RWPE2 (cell line): Measurements from ENCODE around the gene CENPP.
"Not testable (repeated sequence)": the region's sequence is repeated elsewhere in the genome, so short reads cannot be mapped to it uniquely, and the experiment has no call there.

ENCODE experiments used
- ATAC-seq: fragments of 200-7000 bp; cut with Tn5 transposase; 3 replicates; pipeline ENCODE4 v1.9.1; 2021; ENCODE audit warnings: low read depth
- DNase-seq: peaks from one replicate; pipeline ENCODE4 v3.0.0-alpha.2; 2020; ENCODE audit warnings: low spot score
- H3K27ac ChIP-seq: fragments of 450-650 bp; 2 replicates; pipeline ENCODE4 v1.5.1; 2017; ENCODE audit warnings: mild to moderate bottlenecking; ENCODE audit not compliant: poor library complexity, severe bottlenecking
- H3K27me3 ChIP-seq: fragments of 250-450 bp; sonication (Bioruptor Pico); 2 replicates; pipeline ENCODE4 v1.5.1; 2021; ENCODE audit warnings: mild to moderate bottlenecking, moderate library complexity; ENCODE audit not compliant: insufficient read depth, poor library complexity, severe bottlenecking
- H3K36me3 ChIP-seq: fragments of 250-450 bp; sonication (Bioruptor Pico); 2 replicates; pipeline ENCODE4 v1.5.1; 2020; ENCODE audit warnings: low read depth, mild to moderate bottlenecking, moderate library complexity
- H3K4me1 ChIP-seq: fragments of 250-450 bp; sonication (Bioruptor Pico); 2 replicates; pipeline ENCODE4 v1.5.1; 2021; ENCODE audit warnings: mild to moderate bottlenecking, moderate library complexity; ENCODE audit not compliant: insufficient read depth, poor library complexity, severe bottlenecking
- H3K4me3 ChIP-seq: fragments of 250-450 bp; sonication (Bioruptor Pico); 2 replicates; pipeline ENCODE4 v1.5.1; 2021; ENCODE audit warnings: mild to moderate bottlenecking, moderate library complexity; ENCODE audit not compliant: severe bottlenecking
- H3K9me3 ChIP-seq: fragments of 250-450 bp; sonication (Bioruptor Pico); 2 replicates; pipeline ENCODE4 v1.5.1; 2021; ENCODE audit warnings: mild to moderate bottlenecking, moderate library complexity; ENCODE audit not compliant: severe bottlenecking
- TF ChIP-seq, protein P1 (sequence below): fragments of 450-650 bp; IDR thresholded peaks from one replicate; pipeline ENCODE4 v1.5.1; 2017; ENCODE audit warnings: mild to moderate bottlenecking, moderate library complexity; ENCODE audit not compliant: poor library complexity, severe bottlenecking

Gene CENPP

DNA sequence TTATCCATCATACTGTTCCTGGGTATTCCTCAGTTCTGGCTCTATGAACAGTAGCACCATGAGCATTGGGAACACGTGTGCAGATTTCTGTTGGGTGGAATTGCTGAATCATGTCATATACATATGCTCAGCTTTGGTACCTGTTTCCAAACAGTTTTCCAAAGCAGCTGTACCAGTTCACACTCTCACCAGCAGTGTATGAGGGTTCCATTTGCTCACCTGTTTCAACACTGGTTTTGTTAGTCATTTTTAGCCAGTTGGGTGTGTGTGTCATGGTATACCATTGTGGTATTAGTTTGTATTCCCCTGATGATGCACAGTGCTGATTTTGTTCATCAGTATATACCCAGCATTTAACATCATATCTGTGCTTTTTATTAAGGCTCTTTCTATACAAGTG, 266.8 kb downstream of the CENPP start:
- ATAC-seq (no peak), DNase-seq (no peak)
- peaks cover 1% of the 10 kb centered on the region for H3K9me3 ChIP-seq
- TF ChIP-seq, protein P1, sequence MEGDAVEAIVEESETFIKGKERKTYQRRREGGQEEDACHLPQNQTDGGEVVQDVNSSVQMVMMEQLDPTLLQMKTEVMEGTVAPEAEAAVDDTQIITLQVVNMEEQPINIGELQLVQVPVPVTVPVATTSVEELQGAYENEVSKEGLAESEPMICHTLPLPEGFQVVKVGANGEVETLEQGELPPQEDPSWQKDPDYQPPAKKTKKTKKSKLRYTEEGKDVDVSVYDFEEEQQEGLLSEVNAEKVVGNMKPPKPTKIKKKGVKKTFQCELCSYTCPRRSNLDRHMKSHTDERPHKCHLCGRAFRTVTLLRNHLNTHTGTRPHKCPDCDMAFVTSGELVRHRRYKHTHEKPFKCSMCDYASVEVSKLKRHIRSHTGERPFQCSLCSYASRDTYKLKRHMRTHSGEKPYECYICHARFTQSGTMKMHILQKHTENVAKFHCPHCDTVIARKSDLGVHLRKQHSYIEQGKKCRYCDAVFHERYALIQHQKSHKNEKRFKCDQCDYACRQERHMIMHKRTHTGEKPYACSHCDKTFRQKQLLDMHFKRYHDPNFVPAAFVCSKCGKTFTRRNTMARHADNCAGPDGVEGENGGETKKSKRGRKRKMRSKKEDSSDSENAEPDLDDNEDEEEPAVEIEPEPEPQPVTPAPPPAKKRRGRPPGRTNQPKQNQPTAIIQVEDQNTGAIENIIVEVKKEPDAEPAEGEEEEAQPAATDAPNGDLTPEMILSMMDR = no peak
- H3K4me3 ChIP-seq = no peak overlapping the region
- H3K4me1 ChIP-seq = no peaks in the 10 kb centered on the region
- H3K36me3 ChIP-seq = no peaks in the 10 kb centered on the region
- no peaks in the 10 kb centered on the region for H3K27me3 ChIP-seq
- H3K27ac ChIP-seq = no peak overlapping the region

- H3K36me3 ChIP-seq = no peaks in the 10 kb centered on the region
- no peaks in the 10 kb centered on the region for H3K9me3 ChIP-seq
- DNase-seq (no peak), ATAC-seq (0 out of 3 replicates have a peak, but pooled peaks have one; percentile 10)
- no peak overlapping the region for H3K4me3 ChIP-seq
- no peaks in the 10 kb centered on the region for H3K27me3 ChIP-seq
- H3K4me1 ChIP-seq = no peaks in the 10 kb centered on the region
- H3K27ac ChIP-seq = no peak overlapping the region
- TF ChIP-seq, protein P1 = no peak
Measured at GRCh38 chr9:92592946-92593861, 267.5 kb downstream of the CENPP start.

- H3K9me3 ChIP-seq, H3K27ac ChIP-seq, H3K27me3 ChIP-seq, ATAC-seq, H3K4me3 ChIP-seq, DNase-seq, H3K36me3 ChIP-seq, H3K4me1 ChIP-seq: not testable (repeated sequence)
Measured at GRCh38 chr9:92595075-92595474, 269.3 kb downstream of the CENPP start.

GRCh38 chr9:92595930-92596329, 270.2 kb downstream of the CENPP start:
- no peaks in the 10 kb centered on the region for H3K27me3 ChIP-seq
- no peaks in the 10 kb centered on the region for H3K36me3 ChIP-seq
- no peaks in the 10 kb centered on the region for H3K9me3 ChIP-seq
- no peak for ATAC-seq
- no peaks in the 10 kb centered on the region for H3K4me1 ChIP-seq
- H3K27ac ChIP-seq = no peak overlapping the region
- TF ChIP-seq, protein P1 = no peak
- no peak overlapping the region for H3K4me3 ChIP-seq
- no peak for DNase-seq

DNA sequence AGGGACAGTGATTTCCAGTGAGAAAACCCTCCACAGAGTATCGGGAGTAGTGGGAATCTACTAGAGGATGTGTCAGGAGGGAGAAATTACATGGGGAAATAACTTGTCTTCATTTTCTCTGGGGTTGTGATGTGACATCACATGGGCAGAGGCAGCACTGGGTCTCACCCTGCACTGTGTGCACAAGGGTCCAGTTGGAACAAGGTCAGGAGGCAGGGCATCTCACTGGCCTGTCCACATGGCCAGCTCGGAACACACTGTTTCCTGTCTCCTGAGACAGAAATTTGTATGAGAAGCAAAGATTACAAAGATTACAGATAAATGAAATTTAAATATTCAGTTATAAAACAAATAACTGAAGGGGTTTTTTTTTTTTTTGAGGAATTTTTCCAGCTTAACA, 272.6 kb downstream of the CENPP start:
- Histone ChIP-seq H3K4me1 (no peaks in the 10 kb centered on the region), H3K36me3 (no peaks in the 10 kb centered on the region), H3K27ac (no peak overlapping the region), H3K9me3 (no peaks in the 10 kb centered on the region), H3K4me3 (no peak overlapping the region), H3K27me3 (no peaks in the 10 kb centered on the region)
- no peak for ATAC-seq
- DNase-seq = no peak
- TF ChIP-seq, protein P1 = no peak
